GM12865 (cell line): ENCODE measurements around the gene FABP6.

Experiments
- DNase-seq: peaks from one replicate; pipeline ENCODE4 v3.0.0; 2010; ENCODE audit warnings: low read depth
- H3K4me3 ChIP-seq: 2 replicates; pipeline ENCODE4 v1.5.1; 2011; ENCODE audit warnings: mild to moderate bottlenecking, low read depth, low read length, control low read depth
- TF ChIP-seq, protein P1 (sequence below): IDR thresholded peaks from 2 replicates; pipeline ENCODE4 v1.5.1; 2011; ENCODE audit warnings: low read length, control low read depth, low read depth, inconsistent platforms; ENCODE audit not compliant: insufficient read depth; ENCODE audit errors: missing control alignments

The FABP6 gene, protein sequence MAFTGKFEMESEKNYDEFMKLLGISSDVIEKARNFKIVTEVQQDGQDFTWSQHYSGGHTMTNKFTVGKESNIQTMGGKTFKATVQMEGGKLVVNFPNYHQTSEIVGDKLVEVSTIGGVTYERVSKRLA

GRCh38 chr5:160229190-160229742 is at the start of gene FABP6:
TSS of gene FABP6 (plus strand) at chr5:160229506. CDS start at chr5:160229558, 52 bp downstream.
- TF ChIP-seq, protein P1, sequence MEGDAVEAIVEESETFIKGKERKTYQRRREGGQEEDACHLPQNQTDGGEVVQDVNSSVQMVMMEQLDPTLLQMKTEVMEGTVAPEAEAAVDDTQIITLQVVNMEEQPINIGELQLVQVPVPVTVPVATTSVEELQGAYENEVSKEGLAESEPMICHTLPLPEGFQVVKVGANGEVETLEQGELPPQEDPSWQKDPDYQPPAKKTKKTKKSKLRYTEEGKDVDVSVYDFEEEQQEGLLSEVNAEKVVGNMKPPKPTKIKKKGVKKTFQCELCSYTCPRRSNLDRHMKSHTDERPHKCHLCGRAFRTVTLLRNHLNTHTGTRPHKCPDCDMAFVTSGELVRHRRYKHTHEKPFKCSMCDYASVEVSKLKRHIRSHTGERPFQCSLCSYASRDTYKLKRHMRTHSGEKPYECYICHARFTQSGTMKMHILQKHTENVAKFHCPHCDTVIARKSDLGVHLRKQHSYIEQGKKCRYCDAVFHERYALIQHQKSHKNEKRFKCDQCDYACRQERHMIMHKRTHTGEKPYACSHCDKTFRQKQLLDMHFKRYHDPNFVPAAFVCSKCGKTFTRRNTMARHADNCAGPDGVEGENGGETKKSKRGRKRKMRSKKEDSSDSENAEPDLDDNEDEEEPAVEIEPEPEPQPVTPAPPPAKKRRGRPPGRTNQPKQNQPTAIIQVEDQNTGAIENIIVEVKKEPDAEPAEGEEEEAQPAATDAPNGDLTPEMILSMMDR, result no peak
- H3K4me3 ChIP-seq, result no peak within 1 kb of the TSS
- no peak for DNase-seq

DNA sequence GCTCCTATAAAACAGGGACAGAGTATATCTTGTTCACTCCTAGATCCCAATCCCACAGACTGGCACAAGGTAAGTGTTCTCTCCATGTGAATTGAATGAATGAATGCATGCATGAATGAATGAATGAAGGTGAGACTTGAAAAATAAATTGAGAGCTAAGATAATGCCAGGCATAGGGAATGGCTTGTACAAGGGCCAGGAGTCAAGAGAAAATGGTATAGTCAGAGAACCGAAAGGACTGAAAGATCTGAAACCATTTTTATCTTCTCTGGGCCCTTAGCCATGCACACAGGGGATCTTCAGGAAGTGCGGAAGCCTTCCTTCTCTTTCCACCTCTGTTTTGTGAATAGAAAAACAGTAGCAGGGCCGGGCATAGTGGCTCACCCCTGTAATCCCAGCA is 48.4 kb upstream of the FABP6 start:
- TF ChIP-seq, protein P1, result no peak
- DNase-seq, result no peak
- no peak overlapping the region for H3K4me3 ChIP-seq

DNA sequence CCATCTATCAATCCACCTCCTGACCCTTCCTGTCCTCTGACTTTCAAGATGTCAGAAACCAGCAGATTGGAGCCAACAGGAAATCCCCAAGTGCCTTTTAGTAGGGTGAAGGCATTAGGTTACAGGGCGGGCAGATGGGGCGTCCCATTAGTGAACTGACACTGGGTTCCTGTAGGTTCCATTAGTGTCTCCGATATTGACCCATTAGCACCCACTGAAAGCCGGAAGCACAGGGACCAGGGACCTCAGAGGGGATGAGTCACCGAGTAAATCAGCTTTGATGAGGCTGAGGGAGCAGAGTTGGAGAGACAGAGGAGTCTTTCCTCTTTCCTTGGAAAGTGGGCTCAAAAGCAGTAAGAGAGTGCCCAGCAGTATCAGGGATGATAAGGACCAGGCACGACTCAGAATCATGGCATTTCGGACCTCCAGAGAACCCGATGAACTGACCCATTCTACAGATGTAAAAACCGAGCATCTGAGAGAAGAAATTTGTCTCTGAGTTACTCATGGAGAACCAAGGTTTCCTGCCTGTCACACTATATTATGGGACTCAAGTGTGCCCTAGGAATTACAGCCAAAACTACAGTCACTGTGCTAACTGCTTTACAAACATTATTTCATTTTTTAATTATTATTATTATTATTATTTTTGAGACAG is 47.2 kb upstream of the FABP6 start:
- TF ChIP-seq, protein P1, result no peak
- peak; percentile 77 for DNase-seq
- no peak overlapping the region for H3K4me3 ChIP-seq

GRCh38 chr5:160183075-160183474 is 46.2 kb upstream of the FABP6 start:
- no peak for DNase-seq
- TF ChIP-seq, protein P1, result no peak
- H3K4me3 ChIP-seq, result no peak overlapping the region

DNA sequence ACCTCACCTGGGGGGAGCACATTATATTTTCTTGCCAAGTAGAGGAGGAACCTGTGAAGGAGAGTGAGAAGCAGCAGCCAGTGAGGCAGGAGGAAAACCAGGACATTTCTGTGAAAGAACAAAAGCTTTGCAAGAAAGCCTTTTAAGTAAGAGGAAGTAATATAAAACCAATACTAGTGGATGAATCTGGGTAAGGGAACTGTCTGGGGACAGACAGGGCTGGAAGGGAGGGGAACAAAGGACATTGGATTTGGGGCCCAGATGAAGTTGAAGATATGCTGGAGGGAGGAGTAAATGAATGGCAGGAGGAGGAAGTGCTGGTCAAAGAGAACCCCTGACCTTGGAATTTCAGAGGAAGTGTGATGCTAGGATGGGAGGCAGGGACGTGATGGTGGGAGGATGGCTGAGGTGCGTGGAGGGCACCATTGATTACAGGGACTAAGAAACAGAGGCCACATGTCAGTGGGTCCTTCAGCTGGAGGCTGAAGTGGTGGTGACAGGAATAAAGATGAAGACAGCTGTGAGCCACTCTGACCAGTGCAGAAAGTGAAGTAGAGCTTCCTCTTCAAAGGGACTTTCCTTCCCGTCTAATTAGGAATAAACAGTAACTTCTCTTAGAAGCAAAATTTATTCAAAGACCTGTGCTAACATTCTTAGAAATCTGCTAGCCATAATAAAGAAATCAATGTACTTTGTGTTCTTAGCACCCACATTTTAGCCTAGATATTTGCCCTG is 43.5 kb upstream of the FABP6 start:
- H3K4me3 ChIP-seq, result no peak overlapping the region
- peak; percentile 40 for DNase-seq
- TF ChIP-seq, protein P1, result no peak

GRCh38 chr5:160186480-160186879 is 42.8 kb upstream of the FABP6 start:
- H3K4me3 ChIP-seq, result no peak overlapping the region
- no peak for DNase-seq

More at GRCh38 chr5:160186480-160186879, 42.8 kb upstream of the FABP6 start:
- TF ChIP-seq, protein P1, result no peak
